ENCODE measurements around the gene OTUD4. TPM values are rescaled to one million over a fixed set of nuclear protein-coding genes. Genes with fewer than 3 reads are reported as not detected.
"Not testable (repeated sequence)": the region's sequence is repeated elsewhere in the genome, so short reads cannot be mapped to it uniquely, and the experiment has no call there.

The OTUD4 gene, protein sequence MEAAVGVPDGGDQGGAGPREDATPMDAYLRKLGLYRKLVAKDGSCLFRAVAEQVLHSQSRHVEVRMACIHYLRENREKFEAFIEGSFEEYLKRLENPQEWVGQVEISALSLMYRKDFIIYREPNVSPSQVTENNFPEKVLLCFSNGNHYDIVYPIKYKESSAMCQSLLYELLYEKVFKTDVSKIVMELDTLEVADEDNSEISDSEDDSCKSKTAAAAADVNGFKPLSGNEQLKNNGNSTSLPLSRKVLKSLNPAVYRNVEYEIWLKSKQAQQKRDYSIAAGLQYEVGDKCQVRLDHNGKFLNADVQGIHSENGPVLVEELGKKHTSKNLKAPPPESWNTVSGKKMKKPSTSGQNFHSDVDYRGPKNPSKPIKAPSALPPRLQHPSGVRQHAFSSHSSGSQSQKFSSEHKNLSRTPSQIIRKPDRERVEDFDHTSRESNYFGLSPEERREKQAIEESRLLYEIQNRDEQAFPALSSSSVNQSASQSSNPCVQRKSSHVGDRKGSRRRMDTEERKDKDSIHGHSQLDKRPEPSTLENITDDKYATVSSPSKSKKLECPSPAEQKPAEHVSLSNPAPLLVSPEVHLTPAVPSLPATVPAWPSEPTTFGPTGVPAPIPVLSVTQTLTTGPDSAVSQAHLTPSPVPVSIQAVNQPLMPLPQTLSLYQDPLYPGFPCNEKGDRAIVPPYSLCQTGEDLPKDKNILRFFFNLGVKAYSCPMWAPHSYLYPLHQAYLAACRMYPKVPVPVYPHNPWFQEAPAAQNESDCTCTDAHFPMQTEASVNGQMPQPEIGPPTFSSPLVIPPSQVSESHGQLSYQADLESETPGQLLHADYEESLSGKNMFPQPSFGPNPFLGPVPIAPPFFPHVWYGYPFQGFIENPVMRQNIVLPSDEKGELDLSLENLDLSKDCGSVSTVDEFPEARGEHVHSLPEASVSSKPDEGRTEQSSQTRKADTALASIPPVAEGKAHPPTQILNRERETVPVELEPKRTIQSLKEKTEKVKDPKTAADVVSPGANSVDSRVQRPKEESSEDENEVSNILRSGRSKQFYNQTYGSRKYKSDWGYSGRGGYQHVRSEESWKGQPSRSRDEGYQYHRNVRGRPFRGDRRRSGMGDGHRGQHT
- 45.0 TPM for total RNA-seq (ENCODE audit: insufficient read depth, low replicate concordance)

DNA sequence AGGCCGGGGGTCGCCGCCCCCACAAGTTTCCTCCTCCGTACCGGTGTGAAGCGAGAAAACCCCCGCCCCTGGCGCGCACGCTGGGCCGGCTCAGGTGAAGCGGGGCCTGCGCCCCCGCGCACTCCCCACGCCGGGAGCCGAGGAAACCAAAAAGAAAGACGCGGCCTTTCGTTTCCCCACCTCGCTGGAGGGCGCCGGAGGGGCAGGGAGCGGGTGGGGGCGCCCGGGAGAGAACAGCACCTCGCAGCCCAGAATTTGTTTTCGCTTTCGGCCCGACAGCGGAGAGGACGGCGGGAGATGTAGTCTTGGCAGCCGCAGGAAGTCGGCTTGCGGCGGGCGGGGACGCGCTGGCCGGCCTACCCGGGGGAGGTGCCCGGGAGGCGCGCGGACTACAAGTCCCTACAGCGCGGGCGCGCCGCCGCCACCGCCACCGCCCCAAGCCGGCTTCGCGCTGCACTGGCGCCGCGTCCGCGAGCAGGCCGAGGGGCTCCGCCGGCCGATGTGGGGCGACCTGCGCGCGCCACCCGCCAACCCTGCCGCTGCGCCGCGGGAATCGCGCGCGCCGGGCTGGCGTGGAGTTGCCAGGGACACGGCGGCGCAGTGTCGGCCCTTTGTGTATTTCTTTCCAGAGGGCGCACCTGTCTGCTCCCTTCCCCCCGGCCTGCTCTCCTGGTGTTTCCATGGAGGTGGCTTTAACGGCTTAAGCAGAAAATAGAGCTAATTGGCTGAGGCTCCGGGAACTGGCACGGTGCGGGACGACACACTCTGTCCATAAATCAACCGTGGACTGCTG, at the start of gene OTUD4:
OTUD4 (minus strand) TSS at position 292 of the 793 bp plus-strand sequence. CDS start 616 bp downstream, outside the sequence.
- DNase-seq (ENCODE audit: low spot score) = peak; percentile 97

- not testable (repeated sequence) for DNase-seq (ENCODE audit: low spot score)
Measured at GRCh38 chr4:145223228-145223627, 42.8 kb upstream of the OTUD4 start.

DNA sequence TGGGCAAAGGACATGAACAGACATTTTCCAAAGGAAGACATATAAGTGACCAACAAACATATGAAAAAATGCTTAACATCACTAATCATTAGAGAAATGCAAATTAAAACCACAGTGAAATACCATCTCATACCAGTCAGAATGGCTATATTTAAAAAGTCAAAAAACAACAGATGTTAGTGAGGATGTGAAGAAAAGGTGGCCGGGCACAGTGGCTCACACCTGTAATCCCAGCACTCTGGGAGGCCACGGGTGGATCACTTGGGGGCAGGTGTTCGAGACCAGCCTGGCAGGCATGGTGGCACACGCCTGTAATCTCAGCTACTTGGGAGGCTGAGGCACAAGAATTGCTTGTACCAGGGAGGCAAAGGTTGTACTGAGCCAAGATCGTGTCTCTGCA, 41.1 kb upstream of the OTUD4 start:
- not testable (repeated sequence) for DNase-seq (ENCODE audit: low spot score)

DNA sequence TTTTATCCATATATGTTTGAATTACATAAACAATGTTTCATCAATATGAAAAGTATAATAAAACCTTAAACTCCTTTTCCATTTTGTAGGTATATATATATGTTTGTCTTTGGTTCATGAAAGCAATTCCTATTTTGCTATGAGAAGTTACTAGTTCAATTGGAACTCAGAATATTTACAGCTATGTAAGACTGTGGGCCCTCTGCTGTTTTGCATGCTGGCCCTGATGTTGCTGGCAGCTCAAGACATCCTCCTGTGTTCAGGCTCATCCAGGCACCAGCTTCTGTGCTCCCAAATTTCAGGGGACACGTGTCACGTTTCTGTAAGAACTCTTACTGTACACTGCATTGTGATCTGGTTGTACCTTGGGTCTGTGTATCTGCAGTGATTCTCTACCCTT, 38.7 kb upstream of the OTUD4 start:
- no peak for DNase-seq (ENCODE audit: low spot score)

DNA sequence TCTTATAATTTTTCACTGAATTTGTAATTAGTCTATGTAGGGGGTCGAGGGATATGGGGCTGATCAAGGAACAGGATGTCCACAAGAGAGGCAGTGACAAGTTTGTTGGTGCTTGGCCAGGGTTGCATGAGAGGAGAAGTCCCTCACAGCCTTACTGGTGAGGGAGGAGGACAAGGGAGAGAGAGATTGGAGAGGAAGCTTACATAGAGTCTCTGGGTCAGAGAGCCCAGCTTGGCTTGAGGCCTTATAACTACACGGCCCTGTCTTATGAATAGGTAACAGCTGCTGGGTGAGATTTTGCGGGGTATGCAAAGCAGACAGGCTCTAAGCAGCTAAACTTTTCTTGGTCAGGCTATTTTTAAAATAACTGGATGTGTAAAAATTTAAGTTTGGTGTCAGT, 37.9 kb upstream of the OTUD4 start:
- no peak for DNase-seq (ENCODE audit: low spot score)

- no peak for DNase-seq (ENCODE audit: low spot score)
Measured at GRCh38 chr4:145217349-145217748, 37.0 kb upstream of the OTUD4 start.

DNA sequence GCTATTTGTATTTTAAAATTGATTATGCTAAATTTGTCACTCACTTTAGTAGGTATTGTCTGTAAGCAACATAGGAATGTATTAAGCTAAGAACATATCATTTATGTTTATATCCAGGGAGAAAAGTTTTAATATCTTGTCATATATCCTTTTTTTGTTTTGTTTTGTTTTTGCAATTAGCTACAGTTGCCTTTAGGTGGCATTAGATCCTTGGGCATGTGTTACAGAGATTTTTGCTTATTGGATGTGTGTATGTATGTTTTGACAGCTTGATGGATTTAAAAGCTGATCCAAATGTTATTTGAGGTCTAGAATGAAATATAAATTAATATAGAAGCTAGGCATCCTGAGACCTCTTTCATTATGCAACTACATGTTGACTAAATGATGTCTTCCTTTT, 36.1 kb upstream of the OTUD4 start:
- DNase-seq (ENCODE audit: low spot score) = peak; percentile 8

DNA sequence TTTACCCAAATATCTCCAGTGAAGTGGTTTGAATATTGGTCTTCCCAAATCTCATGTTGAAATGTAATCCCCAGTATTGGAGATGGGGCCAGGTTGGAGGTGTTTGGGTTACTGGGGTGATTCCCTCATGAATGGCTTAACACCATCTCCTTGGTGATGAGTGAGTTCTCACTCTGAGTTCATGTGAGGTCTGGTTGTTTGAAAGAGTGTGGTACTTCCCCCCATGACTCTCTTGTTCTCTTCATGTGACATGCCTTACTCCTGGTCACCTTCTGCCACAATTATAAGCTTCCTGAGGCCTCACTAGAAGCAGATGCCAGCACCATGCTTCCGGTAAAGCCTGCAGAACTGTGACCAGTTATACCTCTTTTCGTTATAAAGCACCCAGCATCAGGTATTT, 32.9 kb upstream of the OTUD4 start:
- no peak for DNase-seq (ENCODE audit: low spot score)

DNA sequence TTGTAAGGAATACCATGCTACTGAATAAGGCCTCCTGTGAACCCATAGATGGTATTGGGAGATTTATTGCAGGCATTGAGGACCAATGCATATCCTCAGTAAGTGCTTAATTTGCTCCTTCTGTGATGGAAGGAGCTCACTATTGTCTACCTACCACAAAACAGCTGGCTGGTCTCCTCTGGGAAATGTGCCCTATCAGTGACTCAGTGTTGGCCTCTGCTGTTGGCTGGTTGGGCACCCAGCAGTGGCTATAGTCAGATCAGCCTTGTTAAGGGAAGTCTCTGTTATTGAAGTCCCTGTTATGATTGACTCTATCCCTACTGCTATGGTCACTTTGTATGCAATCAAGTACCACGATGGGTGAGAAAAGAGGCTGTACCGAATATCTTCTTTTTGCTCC, 27.5 kb upstream of the OTUD4 start:
- no peak for DNase-seq (ENCODE audit: low spot score)

- no peak for DNase-seq (ENCODE audit: low spot score)
Measured at GRCh38 chr4:145203410-145203809, 23.0 kb upstream of the OTUD4 start.

DNA sequence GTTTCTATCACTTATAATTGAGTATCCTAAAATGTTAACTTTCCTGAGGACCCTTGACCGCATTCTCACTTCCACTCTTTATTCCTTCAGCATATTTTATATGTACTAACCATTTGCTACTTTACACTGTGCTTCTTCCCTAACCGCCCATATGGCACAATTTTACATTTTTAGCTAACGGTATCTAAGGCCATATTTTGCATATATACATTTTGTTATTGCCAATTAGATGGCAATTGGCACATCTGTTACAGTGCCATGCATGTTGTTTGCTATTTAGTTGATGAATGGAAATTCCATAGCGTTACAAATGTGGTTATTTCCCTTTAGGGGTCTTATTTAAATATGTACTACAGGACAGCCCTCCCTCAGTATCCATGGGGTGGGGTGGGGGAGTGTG, 20.0 kb upstream of the OTUD4 start:
- DNase-seq (ENCODE audit: low spot score) = no peak

GRCh38 chr4:145199051-145199716, 18.8 kb upstream of the OTUD4 start:
- no peak for DNase-seq (ENCODE audit: low spot score)

- DNase-seq (ENCODE audit: low spot score) = no peak
Measured at GRCh38 chr4:145196747-145197146, 16.4 kb upstream of the OTUD4 start.

GRCh38 chr4:145195167-145195952, 15.0 kb upstream of the OTUD4 start:
- no peak for DNase-seq (ENCODE audit: low spot score)

DNA sequence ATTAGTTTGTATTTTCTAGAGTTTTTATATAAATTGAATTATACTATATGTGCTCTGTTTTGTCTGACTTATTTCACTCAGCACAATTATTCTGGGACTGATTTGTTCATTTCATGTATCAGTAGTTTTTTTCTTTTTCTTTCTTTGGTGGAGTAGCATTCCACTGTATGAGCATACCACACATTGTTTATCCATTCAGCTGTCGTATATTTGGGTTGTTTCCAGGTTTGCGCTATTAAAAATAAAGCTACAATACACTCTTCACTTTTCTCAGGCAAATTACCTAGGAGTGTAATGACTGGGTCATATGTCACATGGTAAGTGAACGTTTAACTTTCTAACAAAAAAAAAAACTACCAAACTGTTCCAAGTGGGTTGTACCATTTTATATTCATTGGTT, 9.6 kb upstream of the OTUD4 start:
- DNase-seq (ENCODE audit: low spot score) = no peak

DNA sequence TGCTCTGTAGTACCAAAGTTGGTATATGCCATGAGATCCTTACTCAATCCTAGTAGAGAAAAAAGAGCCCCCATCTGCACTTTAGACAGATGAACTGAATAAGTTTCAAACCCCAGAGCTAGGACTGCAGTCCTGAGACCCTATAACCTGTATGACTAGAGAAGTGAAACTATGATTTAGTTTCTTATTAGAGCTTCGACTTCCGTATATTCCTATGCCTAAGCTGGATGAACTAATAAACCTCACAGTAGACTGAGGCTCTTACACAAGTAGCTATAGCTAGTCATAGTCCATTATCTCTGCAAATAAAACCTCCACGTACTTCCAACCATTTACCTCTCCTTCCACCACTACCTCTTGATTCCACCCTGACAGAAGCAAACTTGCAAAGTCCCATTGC, 6.3 kb upstream of the OTUD4 start:
- no peak for DNase-seq (ENCODE audit: low spot score)

DNA sequence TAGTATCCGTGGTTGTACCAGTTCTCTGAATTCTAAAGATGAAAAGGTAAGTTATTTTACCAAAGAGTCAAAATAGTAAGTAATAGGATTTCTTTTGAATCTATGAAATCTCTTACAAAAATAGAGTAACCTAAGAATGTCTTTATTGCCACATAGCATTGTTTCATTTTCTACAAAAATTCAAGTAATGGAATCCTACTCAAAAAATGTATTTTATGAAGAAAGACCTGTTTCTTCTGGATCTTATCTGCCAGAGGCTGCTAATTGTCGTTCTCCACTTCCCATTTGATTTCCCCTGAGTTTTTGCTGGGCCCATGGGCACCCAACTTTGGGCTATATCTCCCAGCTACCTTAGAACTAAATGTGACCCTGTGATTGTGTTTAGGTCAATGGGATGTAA, 3.2 kb upstream of the OTUD4 start:
- DNase-seq (ENCODE audit: low spot score) = no peak

GRCh38 chr4:145183023-145183422, 2.6 kb upstream of the OTUD4 start:
- no peak for DNase-seq (ENCODE audit: low spot score)

GRCh38 chr4:145182222-145182621, 1.8 kb upstream of the OTUD4 start:
- DNase-seq (ENCODE audit: low spot score) = no peak

GRCh38 chr4:145181091-145181501, 707 bp upstream of the OTUD4 start:
- DNase-seq (ENCODE audit: low spot score) = no peak
